ENCODE measurements around the gene ADGRG2.

Gene ADGRG2

GRCh38 chrX:19133231-19133630, 11.0 kb upstream of the ADGRG2 start:
- Histone ChIP-seq H3K27me3 (ENCODE audit: control insufficient read depth in 1 of 2, insufficient read depth in 1 of 2, low read length in 2 of 2) (no peaks in the 10 kb centered on the region), H2BK12ac (ENCODE audit: low read length in 2 of 2) (no peak overlapping the region), H3K27ac (ENCODE audit: low read length, poor library complexity, severe bottlenecking) (no peak overlapping the region), H3K36me3 (ENCODE audit: control insufficient read depth in 1 of 2, insufficient read depth in 2 of 2, low read depth in 1 of 2, low read length in 2 of 2) (no peaks in the 10 kb centered on the region), H3K79me1 (replicated peaks; ENCODE audit: low read length, poor library complexity, severe bottlenecking) (no peaks in the 10 kb centered on the region), H2AK5ac (ENCODE audit: low read length, severe bottlenecking) (no peak overlapping the region), H4K8ac (ENCODE audit: low read length) (no peak overlapping the region), H2BK15ac (ENCODE audit: low read depth, poor library complexity, severe bottlenecking) (no peak overlapping the region), H3K9ac (ENCODE audit: low read length) (no peak overlapping the region), H3K4me2 (ENCODE audit: low read length, poor library complexity, severe bottlenecking) (no peak overlapping the region), H3K4me1 (ENCODE audit: control insufficient read depth, insufficient read depth, low read depth, low read length) (no peaks in the 10 kb centered on the region), H3K4me3 (ENCODE audit: insufficient read depth in 1 of 2, low read depth in 1 of 2, low read length in 2 of 2) (no peak overlapping the region), H2BK120ac (ENCODE audit: low read depth, low read length) (no peak overlapping the region), H2BK5ac (ENCODE audit: low read depth, low read length, poor library complexity, severe bottlenecking) (no peak overlapping the region), H3K14ac (ENCODE audit: low read length in 2 of 2) (no peak overlapping the region), H3K9me3 (ENCODE audit: control insufficient read depth, low read length) (no peaks in the 10 kb centered on the region), H3K4ac (ENCODE audit: low read depth in 1 of 2, low read length in 2 of 2) (no peak overlapping the region), H4K91ac (ENCODE audit: low read length) (no peak overlapping the region), H2AFZ (ENCODE audit: low read depth, low read length) (no peak overlapping the region), H3K23ac (ENCODE audit: low read length in 2 of 2) (no peak overlapping the region), H3K18ac (ENCODE audit: low read depth in 1 of 2, low read length in 2 of 2) (no peak overlapping the region)
- no peak for DNase-seq
- WGBS = no CpG with 5 or more reads among the region's 2 CpGs

GRCh38 chrX:19130628-19131027, 8.4 kb upstream of the ADGRG2 start:
- no peak overlapping the region for H3K9ac ChIP-seq (ENCODE audit: low read length)
- no peak overlapping the region for H3K23ac ChIP-seq (ENCODE audit: low read length in 2 of 2)
- H2BK15ac ChIP-seq (ENCODE audit: low read depth, poor library complexity, severe bottlenecking) = no peak overlapping the region
- no peak overlapping the region for H3K4me2 ChIP-seq (ENCODE audit: low read length, poor library complexity, severe bottlenecking)
- no peak overlapping the region for H3K4ac ChIP-seq (ENCODE audit: low read depth in 1 of 2, low read length in 2 of 2)
- H3K14ac ChIP-seq (ENCODE audit: low read length in 2 of 2) = no peak overlapping the region
- H3K4me3 ChIP-seq (ENCODE audit: insufficient read depth in 1 of 2, low read depth in 1 of 2, low read length in 2 of 2) = no peak overlapping the region
- no peaks in the 10 kb centered on the region for H3K36me3 ChIP-seq (ENCODE audit: control insufficient read depth in 1 of 2, insufficient read depth in 2 of 2, low read depth in 1 of 2, low read length in 2 of 2)
- no peak overlapping the region for H2AFZ ChIP-seq (ENCODE audit: low read depth, low read length)
- no peak overlapping the region for H3K18ac ChIP-seq (ENCODE audit: low read depth in 1 of 2, low read length in 2 of 2)
- H2BK12ac ChIP-seq (ENCODE audit: low read length in 2 of 2) = no peak overlapping the region
- no peaks in the 10 kb centered on the region for H3K27me3 ChIP-seq (ENCODE audit: control insufficient read depth in 1 of 2, insufficient read depth in 1 of 2, low read length in 2 of 2)
- 100% methylated on average over 2 of the region's 4 CpGs for WGBS
- no peaks in the 10 kb centered on the region for H3K4me1 ChIP-seq (ENCODE audit: control insufficient read depth, insufficient read depth, low read depth, low read length)
- no peak overlapping the region for H4K91ac ChIP-seq (ENCODE audit: low read length)
- no peak overlapping the region for H2BK5ac ChIP-seq (ENCODE audit: low read depth, low read length, poor library complexity, severe bottlenecking)
- H4K8ac ChIP-seq (ENCODE audit: low read length) = no peak overlapping the region
- H3K9me3 ChIP-seq (ENCODE audit: control insufficient read depth, low read length) = no peaks in the 10 kb centered on the region
- H3K27ac ChIP-seq (ENCODE audit: low read length, poor library complexity, severe bottlenecking) = no peak overlapping the region
- H3K79me1 ChIP-seq (replicated peaks; ENCODE audit: low read length, poor library complexity, severe bottlenecking) = no peaks in the 10 kb centered on the region
- H2BK120ac ChIP-seq (ENCODE audit: low read depth, low read length) = no peak overlapping the region
- H2AK5ac ChIP-seq (ENCODE audit: low read length, severe bottlenecking) = no peak overlapping the region
- no peak for DNase-seq

GRCh38 chrX:19129694-19130093, 7.4 kb upstream of the ADGRG2 start:
- H3K18ac ChIP-seq (ENCODE audit: low read depth in 1 of 2, low read length in 2 of 2) = no peak overlapping the region
- H3K4ac ChIP-seq (ENCODE audit: low read depth in 1 of 2, low read length in 2 of 2) = no peak overlapping the region
- H3K4me1 ChIP-seq (ENCODE audit: control insufficient read depth, insufficient read depth, low read depth, low read length) = no peaks in the 10 kb centered on the region
- WGBS = 86% methylated on average over 2 of the region's 3 CpGs
- H3K4me2 ChIP-seq (ENCODE audit: low read length, poor library complexity, severe bottlenecking) = no peak overlapping the region
- no peak overlapping the region for H3K27ac ChIP-seq (ENCODE audit: low read length, poor library complexity, severe bottlenecking)
- H3K36me3 ChIP-seq (ENCODE audit: control insufficient read depth in 1 of 2, insufficient read depth in 2 of 2, low read depth in 1 of 2, low read length in 2 of 2) = no peaks in the 10 kb centered on the region
- H2BK12ac ChIP-seq (ENCODE audit: low read length in 2 of 2) = no peak overlapping the region
- H4K8ac ChIP-seq (ENCODE audit: low read length) = no peak overlapping the region
- H2BK120ac ChIP-seq (ENCODE audit: low read depth, low read length) = no peak overlapping the region
- H3K4me3 ChIP-seq (ENCODE audit: insufficient read depth in 1 of 2, low read depth in 1 of 2, low read length in 2 of 2) = no peak overlapping the region
- DNase-seq = no peak
- no peak overlapping the region for H2BK5ac ChIP-seq (ENCODE audit: low read depth, low read length, poor library complexity, severe bottlenecking)
- no peaks in the 10 kb centered on the region for H3K9me3 ChIP-seq (ENCODE audit: control insufficient read depth, low read length)
- peaks cover 3 to 6% of the 10 kb centered on the region in 2 experiments for H3K27me3 ChIP-seq (ENCODE audit: control insufficient read depth in 1 of 2, insufficient read depth in 1 of 2, low read length in 2 of 2)
- H2AK5ac ChIP-seq (ENCODE audit: low read length, severe bottlenecking) = no peak overlapping the region
- no peaks in the 10 kb centered on the region for H3K79me1 ChIP-seq (replicated peaks; ENCODE audit: low read length, poor library complexity, severe bottlenecking)
- H2BK15ac ChIP-seq (ENCODE audit: low read depth, poor library complexity, severe bottlenecking) = no peak overlapping the region
- no peak overlapping the region for H3K14ac ChIP-seq (ENCODE audit: low read length in 2 of 2)
- H2AFZ ChIP-seq (ENCODE audit: low read depth, low read length) = no peak overlapping the region
- no peak overlapping the region for H3K23ac ChIP-seq (ENCODE audit: low read length in 2 of 2)
- no peak overlapping the region for H3K9ac ChIP-seq (ENCODE audit: low read length)
- no peak overlapping the region for H4K91ac ChIP-seq (ENCODE audit: low read length)

GRCh38 chrX:19127649-19128168, 5.4 kb upstream of the ADGRG2 start:
- Histone ChIP-seq H3K4me1 (ENCODE audit: control insufficient read depth, insufficient read depth, low read depth, low read length) (peaks cover under 1% of the 10 kb centered on the region), H2AK5ac (ENCODE audit: low read length, severe bottlenecking) (no peak overlapping the region), H3K4ac (ENCODE audit: low read depth in 1 of 2, low read length in 2 of 2) (no peak overlapping the region), H3K9ac (ENCODE audit: low read length) (no peak overlapping the region), H3K27me3 (ENCODE audit: control insufficient read depth in 1 of 2, insufficient read depth in 1 of 2, low read length in 2 of 2) (peaks cover 11 to 20% of the 10 kb centered on the region in 2 experiments), H3K9me3 (ENCODE audit: control insufficient read depth, low read length) (no peaks in the 10 kb centered on the region), H3K36me3 (ENCODE audit: control insufficient read depth in 1 of 2, insufficient read depth in 2 of 2, low read depth in 1 of 2, low read length in 2 of 2) (no peaks in the 10 kb centered on the region), H2AFZ (ENCODE audit: low read depth, low read length) (no peak overlapping the region), H2BK12ac (ENCODE audit: low read length in 2 of 2) (no peak overlapping the region), H4K91ac (ENCODE audit: low read length) (no peak overlapping the region), H4K8ac (ENCODE audit: low read length) (no peak overlapping the region), H2BK120ac (ENCODE audit: low read depth, low read length) (no peak overlapping the region), H3K79me1 (replicated peaks; ENCODE audit: low read length, poor library complexity, severe bottlenecking) (no peaks in the 10 kb centered on the region), H3K14ac (ENCODE audit: low read length in 2 of 2) (no peak overlapping the region), H3K18ac (ENCODE audit: low read depth in 1 of 2, low read length in 2 of 2) (no peak overlapping the region), H3K4me3 (ENCODE audit: insufficient read depth in 1 of 2, low read depth in 1 of 2, low read length in 2 of 2) (no peak overlapping the region), H2BK15ac (ENCODE audit: low read depth, poor library complexity, severe bottlenecking) (no peak overlapping the region), H3K4me2 (ENCODE audit: low read length, poor library complexity, severe bottlenecking) (no peak overlapping the region), H2BK5ac (ENCODE audit: low read depth, low read length, poor library complexity, severe bottlenecking) (no peak overlapping the region), H3K27ac (ENCODE audit: low read length, poor library complexity, severe bottlenecking) (no peak overlapping the region), H3K23ac (ENCODE audit: low read length in 2 of 2) (no peak overlapping the region)
- DNase-seq = no peak
- WGBS = 77% methylated on average over 5 of the region's 5 CpGs

Measured in mesenchymal stem cell (in vitro differentiated cells and primary cell).